ENCODE results near the gene USP49.
"Not testable (repeated sequence)": the region's sequence is repeated elsewhere in the genome, so short reads cannot be mapped to it uniquely, and the experiment has no call there.

Gene USP49

DNA sequence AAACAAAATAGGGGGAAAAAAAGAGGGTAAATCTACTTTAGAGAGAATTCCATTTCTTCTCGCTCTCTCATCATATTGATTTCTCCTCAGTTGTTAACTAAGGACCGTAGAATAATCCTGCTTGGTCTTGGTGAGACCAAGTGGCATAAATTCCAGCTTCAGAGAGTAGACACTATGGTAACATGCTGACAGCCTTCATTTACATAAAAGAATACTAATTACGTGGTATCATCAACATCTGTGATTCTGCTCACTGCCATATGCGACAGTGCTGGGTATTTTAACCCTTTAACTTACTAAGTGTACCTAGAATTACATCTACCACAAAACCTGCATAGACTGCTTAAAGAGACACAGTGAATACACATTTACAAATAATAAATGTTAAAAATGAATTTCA is 80.5 kb downstream of the USP49 start:
- no peaks in the 10 kb centered on the region for H3K9me2 ChIP-seq (replicated peaks; ENCODE audit: insufficient read depth, low read length)
- no peaks in the 10 kb centered on the region for H4K20me1 ChIP-seq (ENCODE audit: low read depth, low read length)
- H3K4me2 ChIP-seq (ENCODE audit: low read depth, low read length, poor library complexity, severe bottlenecking): no peak overlapping the region
- no peaks in the 10 kb centered on the region for H3K79me2 ChIP-seq (ENCODE audit: insufficient read depth, low read length)
- no peaks in the 10 kb centered on the region for H3K9me3 ChIP-seq (ENCODE audit: insufficient read depth, low read length)
- H3K9ac ChIP-seq (ENCODE audit: low read length): no peak overlapping the region
- TF ChIP-seq EZH2phosphoT487 (conservative IDR thresholded peaks at IDR 0.05; ENCODE audit: low read length): no peak
- TF ChIP-seq, protein P1, sequence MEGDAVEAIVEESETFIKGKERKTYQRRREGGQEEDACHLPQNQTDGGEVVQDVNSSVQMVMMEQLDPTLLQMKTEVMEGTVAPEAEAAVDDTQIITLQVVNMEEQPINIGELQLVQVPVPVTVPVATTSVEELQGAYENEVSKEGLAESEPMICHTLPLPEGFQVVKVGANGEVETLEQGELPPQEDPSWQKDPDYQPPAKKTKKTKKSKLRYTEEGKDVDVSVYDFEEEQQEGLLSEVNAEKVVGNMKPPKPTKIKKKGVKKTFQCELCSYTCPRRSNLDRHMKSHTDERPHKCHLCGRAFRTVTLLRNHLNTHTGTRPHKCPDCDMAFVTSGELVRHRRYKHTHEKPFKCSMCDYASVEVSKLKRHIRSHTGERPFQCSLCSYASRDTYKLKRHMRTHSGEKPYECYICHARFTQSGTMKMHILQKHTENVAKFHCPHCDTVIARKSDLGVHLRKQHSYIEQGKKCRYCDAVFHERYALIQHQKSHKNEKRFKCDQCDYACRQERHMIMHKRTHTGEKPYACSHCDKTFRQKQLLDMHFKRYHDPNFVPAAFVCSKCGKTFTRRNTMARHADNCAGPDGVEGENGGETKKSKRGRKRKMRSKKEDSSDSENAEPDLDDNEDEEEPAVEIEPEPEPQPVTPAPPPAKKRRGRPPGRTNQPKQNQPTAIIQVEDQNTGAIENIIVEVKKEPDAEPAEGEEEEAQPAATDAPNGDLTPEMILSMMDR (IDR thresholded peaks at IDR 0.05; ENCODE audit: insufficient read depth, low read length, poor library complexity, severe bottlenecking): no peak
- H3K4me3 ChIP-seq (ENCODE audit: insufficient read depth, low read length, poor library complexity, severe bottlenecking): no peak overlapping the region
- H3K27ac ChIP-seq (ENCODE audit: low read depth, low read length): no peak overlapping the region
- H3K27me3 ChIP-seq (ENCODE audit: low read length): no peaks in the 10 kb centered on the region
- H3K36me3 ChIP-seq (ENCODE audit: low read length): no peaks in the 10 kb centered on the region
- no peak overlapping the region for H2AFZ ChIP-seq (ENCODE audit: low read depth, low read length, severe bottlenecking)
- peaks cover 5% of the 10 kb centered on the region; the same call in 1 of the 2 replicates for H3F3A ChIP-seq (ENCODE audit: insufficient read depth)

DNA sequence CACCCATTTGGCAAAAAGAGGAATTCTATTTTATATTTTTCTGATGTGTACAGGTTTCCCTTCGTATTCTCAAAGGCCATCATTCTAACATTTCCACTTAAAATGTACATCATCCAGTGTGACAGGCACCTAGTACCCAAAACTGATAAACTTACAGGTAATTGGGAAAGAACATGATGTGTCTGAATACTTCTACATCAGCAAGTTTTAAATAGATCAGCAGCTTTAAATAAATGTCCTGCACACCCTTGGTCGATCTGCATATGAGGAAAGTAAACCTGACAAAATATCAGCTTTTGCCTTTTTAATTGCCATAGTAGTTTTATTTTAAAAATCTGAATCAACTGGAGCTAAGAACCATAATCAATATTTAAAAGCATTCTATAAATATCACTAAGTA is 81.2 kb downstream of the USP49 start:
- no peaks in the 10 kb centered on the region for H3K9me3 ChIP-seq (ENCODE audit: insufficient read depth, low read length)
- no peak overlapping the region for H3K27ac ChIP-seq (ENCODE audit: low read depth, low read length)
- no peak for TF ChIP-seq EZH2phosphoT487 (conservative IDR thresholded peaks at IDR 0.05; ENCODE audit: low read length)
- TF ChIP-seq, protein P1 (IDR thresholded peaks at IDR 0.05; ENCODE audit: insufficient read depth, low read length, poor library complexity, severe bottlenecking): no peak
- no peak overlapping the region for H3K4me2 ChIP-seq (ENCODE audit: low read depth, low read length, poor library complexity, severe bottlenecking)
- peaks cover 5% of the 10 kb centered on the region; the same call in 1 of the 2 replicates for H3F3A ChIP-seq (ENCODE audit: insufficient read depth)
- no peak overlapping the region for H3K9ac ChIP-seq (ENCODE audit: low read length)
- H2AFZ ChIP-seq (ENCODE audit: low read depth, low read length, severe bottlenecking): no peak overlapping the region
- H3K27me3 ChIP-seq (ENCODE audit: low read length): no peaks in the 10 kb centered on the region
- no peaks in the 10 kb centered on the region for H4K20me1 ChIP-seq (ENCODE audit: low read depth, low read length)
- no peaks in the 10 kb centered on the region for H3K79me2 ChIP-seq (ENCODE audit: insufficient read depth, low read length)
- H3K4me3 ChIP-seq (ENCODE audit: insufficient read depth, low read length, poor library complexity, severe bottlenecking): no peak overlapping the region
- H3K9me2 ChIP-seq (replicated peaks; ENCODE audit: insufficient read depth, low read length): no peaks in the 10 kb centered on the region
- H3K36me3 ChIP-seq (ENCODE audit: low read length): no peaks in the 10 kb centered on the region

DNA sequence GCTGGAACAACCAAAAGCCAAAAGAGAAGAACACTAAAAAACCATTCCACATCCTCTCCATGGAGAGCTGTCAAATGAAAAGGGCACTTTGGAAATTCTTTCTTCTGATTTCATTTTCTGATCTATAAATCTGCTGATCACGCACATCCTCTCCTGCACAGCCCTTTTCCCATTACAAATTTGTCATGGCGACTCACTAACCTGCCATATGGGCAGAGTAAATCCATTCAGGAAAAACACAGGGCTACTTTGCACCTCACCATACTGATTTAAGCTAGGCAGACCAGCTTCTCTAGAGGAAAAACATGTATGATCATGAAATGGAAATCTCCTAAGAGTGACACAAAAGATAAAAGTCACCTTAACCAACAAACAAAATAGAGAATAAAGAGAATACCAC is 81.7 kb downstream of the USP49 start:
- Histone ChIP-seq H3F3A (ENCODE audit: insufficient read depth) (peaks cover 5% of the 10 kb centered on the region; the same call in 1 of the 2 replicates), H3K4me3 (ENCODE audit: insufficient read depth, low read length, poor library complexity, severe bottlenecking) (no peak overlapping the region), H3K36me3 (ENCODE audit: low read length) (no peaks in the 10 kb centered on the region), H3K9me3 (ENCODE audit: insufficient read depth, low read length) (no peaks in the 10 kb centered on the region), H2AFZ (ENCODE audit: low read depth, low read length, severe bottlenecking) (no peak overlapping the region), H4K20me1 (ENCODE audit: low read depth, low read length) (no peaks in the 10 kb centered on the region), H3K4me2 (ENCODE audit: low read depth, low read length, poor library complexity, severe bottlenecking) (no peak overlapping the region), H3K79me2 (ENCODE audit: insufficient read depth, low read length) (no peaks in the 10 kb centered on the region), H3K9ac (ENCODE audit: low read length) (no peak overlapping the region), H3K9me2 (replicated peaks; ENCODE audit: insufficient read depth, low read length) (no peaks in the 10 kb centered on the region), H3K27ac (ENCODE audit: low read depth, low read length) (no peak overlapping the region), H3K27me3 (ENCODE audit: low read length) (no peaks in the 10 kb centered on the region)
- TF ChIP-seq EZH2phosphoT487 (conservative IDR thresholded peaks at IDR 0.05; ENCODE audit: low read length): no peak
- TF ChIP-seq, protein P1 (IDR thresholded peaks at IDR 0.05; ENCODE audit: insufficient read depth, low read length, poor library complexity, severe bottlenecking): no peak

DNA sequence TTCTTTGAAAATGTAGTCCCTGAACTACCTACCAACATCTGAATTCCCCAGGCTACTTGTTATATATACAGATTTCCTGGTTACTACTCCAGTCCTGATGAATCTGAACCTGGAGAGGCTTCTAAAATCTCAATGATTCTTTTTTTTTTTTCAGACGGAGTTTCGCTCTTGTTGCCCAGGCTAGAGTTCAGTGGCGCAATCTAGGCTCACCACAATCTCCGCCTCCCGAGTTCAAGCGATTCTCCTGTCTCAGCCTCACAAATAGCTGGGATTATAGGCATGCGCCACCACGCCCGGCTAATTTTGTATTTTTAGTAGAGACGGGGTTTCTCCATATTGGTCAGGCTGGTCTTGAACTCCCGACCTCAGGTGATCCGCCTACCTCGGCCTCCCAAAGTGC is 83.2 kb downstream of the USP49 start:
- H3K4me3 ChIP-seq (ENCODE audit: insufficient read depth, low read length, poor library complexity, severe bottlenecking); H3F3A ChIP-seq (ENCODE audit: insufficient read depth); H3K36me3 ChIP-seq (ENCODE audit: low read length); H3K9ac ChIP-seq (ENCODE audit: low read length); H4K20me1 ChIP-seq (ENCODE audit: low read depth, low read length); H3K9me2 ChIP-seq (replicated peaks; ENCODE audit: insufficient read depth, low read length); H3K27me3 ChIP-seq (ENCODE audit: low read length); H3K4me2 ChIP-seq (ENCODE audit: low read depth, low read length, poor library complexity, severe bottlenecking); H2AFZ ChIP-seq (ENCODE audit: low read depth, low read length, severe bottlenecking); H3K9me3 ChIP-seq (ENCODE audit: insufficient read depth, low read length); H3K27ac ChIP-seq (ENCODE audit: low read depth, low read length); H3K79me2 ChIP-seq (ENCODE audit: insufficient read depth, low read length): not testable (repeated sequence)

Measured in SU-DHL-6 (cell line).